Measurements from ENCODE around the gene FAM168B.

Gene FAM168B

DNA sequence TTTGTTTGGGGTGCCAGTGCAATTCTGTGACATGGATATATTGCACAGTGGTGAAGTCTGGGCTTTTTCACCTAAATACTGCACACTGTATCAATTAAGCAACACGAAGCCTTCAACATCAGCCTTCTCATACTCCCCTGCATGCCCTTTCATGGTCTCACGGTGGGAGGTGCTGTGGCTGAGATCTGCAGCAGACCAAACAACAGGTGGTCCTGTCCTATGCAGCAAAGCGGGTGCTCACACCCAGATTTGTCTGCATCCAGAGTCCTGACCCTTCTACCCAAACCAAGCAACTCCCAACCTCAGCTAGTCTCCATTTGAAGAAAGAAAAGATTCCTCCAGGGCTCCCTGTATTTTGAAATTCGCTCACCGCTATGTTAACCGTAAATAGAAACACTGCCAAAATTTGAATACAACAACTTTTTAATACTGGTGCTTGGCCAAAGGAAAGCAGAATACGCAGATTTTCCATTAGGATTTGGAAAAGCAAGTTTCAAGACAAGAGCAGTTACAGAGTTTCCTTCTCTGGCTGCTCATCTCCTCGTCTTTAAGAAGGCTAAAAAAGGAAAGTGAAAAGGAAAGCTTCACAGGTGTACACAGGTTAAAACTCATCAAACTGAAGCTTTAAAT, 34.9 kb downstream of the FAM168B start:
- FAIRE-seq (no peak), DNase-seq (ENCODE audit: extremely low spot score, insufficient read length, low read depth) (no peak)

DNA sequence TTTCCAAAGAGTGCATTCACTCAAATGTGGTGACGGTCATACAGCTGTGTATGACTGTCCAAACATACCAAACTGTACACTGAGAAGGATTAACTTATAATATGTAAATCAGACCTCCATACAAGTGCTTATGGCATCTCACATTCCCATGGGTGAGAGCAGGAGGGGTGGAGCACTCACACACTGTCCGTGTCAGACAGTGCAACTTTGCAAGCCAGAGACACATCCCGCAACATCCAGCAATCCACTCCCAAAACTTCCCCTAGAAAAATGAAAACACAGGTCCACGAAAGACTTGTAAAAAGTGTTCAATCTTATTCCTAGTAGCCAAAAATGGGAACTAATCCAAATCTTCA, 36.4 kb downstream of the FAM168B start:
- FAIRE-seq (no peak), DNase-seq (ENCODE audit: extremely low spot score, insufficient read length, low read depth) (no peak)

DNA sequence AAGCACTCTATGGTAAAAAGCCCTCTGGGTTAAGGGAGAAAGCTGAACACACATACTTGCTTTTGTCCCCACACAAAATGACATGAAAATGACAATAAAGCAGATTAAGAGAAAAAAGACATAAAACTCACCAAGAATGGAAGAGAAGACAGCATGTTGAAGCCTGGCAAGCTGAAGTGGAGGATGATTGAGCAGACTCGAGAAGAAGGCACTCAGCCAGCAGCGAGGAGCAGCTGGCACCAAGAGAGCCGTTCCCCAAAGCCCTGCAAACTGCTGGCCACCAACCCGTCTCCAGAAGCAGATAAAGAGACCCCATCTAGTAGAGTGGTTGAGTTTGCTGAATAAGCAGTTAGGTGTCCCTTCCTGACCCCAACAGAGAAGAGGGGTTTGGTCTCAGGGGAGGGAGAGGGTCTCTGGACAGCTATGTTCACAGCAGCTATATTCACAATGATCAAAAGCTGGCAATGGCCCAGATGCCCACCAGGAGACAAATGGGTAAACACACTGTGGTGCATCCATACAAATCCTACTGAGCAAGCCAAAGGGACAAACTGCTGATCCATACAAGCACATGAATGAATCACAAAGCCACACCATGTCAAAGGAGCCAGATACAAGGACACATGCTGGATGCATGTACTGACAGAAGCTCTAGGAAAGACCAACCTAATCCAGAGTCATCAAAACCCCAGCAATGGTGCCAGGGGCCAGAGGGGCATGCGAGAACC, 36.9 kb downstream of the FAM168B start:
- FAIRE-seq: no peak
- no peak for DNase-seq (ENCODE audit: extremely low spot score, insufficient read length, low read depth)

DNA sequence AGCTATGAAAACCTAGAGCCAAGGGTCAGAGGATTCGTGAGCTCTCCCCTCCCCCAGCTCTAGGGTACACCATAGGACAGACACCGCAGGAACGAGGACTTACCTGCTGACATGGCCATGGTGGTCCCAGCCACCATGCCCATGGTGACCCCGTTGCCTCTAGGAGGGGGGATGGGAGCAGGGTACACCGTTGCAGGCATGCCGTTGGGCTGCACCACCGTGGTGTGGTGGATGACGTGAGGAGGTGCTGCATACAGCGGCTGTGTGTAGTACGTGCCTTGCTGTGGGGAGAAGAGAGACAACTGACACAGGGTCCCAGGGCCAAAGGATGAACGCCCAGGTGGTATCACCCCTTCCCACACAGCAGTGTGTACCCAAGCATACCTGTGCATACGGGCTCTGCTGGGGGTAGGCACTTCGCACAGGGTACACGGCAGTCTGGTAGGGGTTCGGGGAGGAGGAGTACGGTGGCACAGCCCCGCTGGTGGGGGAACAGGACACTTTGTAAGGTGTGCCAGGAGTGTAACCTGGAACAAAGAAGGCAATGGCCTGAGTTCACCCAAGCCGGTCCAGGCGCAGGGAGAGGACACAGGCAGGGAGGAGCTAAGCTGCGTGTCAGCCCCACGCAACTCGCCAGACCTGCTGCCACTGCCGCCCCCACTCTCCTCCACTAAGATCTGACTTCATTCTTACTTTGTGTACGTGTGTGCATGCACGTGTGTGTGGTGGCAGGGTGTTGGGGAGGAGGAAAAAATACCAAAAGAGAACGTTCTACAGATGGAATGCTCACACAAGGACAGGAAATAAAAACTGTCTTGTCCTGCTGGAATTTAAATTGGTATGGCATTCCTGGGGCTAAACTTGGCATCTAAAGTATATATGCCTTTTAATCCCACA, 37.8 kb downstream of the FAM168B start:
- no peak for DNase-seq (ENCODE audit: extremely low spot score, insufficient read length, low read depth)
- no peak for FAIRE-seq

DNA sequence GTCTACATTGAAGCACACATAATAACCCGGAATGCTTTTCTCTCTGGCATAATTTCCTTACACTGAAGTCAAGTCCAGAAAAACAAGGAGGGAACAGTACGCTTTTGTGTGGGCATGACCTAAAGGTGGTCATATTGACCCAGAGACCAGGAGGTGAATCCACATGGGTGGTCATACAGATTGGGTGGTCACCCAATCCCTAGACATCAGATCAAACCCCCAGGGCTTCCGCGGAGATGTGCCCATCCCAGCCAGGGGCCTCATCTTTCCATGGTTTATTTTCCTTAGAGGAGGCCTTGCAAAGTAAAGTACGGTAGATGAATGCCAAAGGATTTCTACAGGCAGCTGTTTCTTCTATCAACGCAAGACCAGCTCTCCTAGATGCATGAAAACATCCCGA, 38.8 kb downstream of the FAM168B start:
- no peak for FAIRE-seq
- DNase-seq (ENCODE audit: extremely low spot score, insufficient read length, low read depth): no peak

DNA sequence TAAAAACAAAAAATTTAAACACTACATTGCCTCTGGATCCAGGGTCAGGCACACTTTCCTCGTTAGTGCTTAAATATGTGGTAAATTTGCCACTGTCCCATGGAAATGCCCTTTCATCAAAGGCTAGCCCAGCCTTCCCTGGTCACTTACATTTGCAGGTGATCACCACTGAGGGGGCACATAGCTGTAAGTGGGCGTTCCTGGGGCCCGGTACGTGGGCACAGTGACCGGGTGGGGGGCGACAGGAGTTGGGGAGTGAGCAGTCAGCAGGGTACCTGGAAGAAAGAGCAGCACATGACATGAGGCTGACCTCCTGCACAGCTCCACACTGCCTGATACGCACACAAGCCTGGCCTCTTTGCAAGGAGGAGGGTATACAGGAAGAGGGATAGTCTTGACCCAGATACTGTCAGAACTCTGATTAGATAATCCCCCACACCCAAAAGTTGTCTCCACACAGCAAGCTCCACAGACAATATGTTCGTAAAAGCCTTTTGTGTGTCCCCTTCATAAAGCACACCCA, 40.5 kb downstream of the FAM168B start:
- no peak for FAIRE-seq
- no peak for DNase-seq (ENCODE audit: extremely low spot score, insufficient read length, low read depth)

DNA sequence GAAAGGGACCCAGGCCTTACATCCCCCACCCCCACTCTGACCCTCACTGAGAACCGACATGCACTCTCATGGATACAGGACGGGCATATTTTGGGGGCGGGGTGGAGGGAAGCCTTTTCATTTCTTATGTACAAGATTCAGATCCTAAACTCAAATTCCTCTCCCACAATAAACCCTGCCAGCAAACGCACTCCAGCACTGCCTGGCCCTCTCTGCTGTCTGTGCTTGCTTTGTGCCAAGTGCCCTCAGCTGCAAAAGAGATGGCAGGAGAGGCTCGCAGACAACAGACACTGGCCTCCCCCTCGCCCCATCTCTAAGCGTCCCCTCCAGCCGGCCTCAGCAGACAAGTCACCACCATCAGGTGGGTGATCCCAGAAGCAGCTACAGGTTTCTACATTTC, 42.4 kb downstream of the FAM168B start:
- DNase-seq (ENCODE audit: extremely low spot score, insufficient read length, low read depth) (no peak), FAIRE-seq (no peak)

DNA sequence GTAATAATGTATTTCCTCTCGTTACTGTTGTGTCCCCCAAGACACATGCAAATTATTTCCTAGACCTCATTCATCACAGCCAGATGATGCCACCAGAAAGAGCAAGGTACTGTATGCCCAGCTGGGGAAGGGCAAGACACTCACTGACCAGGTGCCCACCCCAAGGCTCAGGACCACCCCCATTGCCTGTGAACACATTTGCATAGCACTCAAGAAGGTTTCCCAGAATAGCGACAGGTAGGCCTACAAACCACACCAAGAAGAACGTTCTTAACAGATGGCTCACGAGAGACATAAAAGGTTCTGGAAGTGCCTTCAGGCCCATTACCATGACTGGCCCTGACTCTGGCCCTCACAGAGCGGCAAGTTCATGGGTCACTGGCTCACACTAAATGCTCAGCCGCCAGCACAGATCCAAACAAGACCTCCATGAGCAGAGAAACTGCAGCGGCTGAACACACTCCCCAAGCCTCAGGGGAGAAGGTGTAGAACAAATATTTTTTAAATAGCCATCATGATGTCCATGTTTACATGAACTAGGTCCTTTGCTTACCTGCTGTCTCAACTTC, 44.0 kb downstream of the FAM168B start:
- DNase-seq (ENCODE audit: extremely low spot score, insufficient read length, low read depth) (no peak), FAIRE-seq (no peak)

DNA sequence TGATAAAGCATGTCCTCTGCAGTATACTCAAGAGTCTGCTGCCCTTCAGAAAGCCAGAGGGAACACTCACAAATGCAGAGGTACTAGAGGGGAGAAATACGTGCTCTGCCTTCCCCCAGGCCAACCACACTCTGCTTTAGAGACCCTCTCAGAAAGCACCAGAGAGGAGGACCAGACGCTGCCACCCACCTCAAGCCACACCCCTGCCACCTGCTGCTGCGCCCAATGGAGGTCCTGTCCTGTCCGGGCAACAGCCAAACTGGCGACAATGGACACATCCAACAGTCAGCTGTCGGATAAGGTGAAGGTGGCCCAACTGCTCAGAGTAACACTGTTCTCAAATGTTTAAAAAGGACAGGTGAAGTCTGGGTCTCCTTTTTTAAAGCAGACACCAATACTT, 44.6 kb downstream of the FAM168B start:
- FAIRE-seq (no peak), DNase-seq (ENCODE audit: extremely low spot score, insufficient read length, low read depth) (no peak)

DNA sequence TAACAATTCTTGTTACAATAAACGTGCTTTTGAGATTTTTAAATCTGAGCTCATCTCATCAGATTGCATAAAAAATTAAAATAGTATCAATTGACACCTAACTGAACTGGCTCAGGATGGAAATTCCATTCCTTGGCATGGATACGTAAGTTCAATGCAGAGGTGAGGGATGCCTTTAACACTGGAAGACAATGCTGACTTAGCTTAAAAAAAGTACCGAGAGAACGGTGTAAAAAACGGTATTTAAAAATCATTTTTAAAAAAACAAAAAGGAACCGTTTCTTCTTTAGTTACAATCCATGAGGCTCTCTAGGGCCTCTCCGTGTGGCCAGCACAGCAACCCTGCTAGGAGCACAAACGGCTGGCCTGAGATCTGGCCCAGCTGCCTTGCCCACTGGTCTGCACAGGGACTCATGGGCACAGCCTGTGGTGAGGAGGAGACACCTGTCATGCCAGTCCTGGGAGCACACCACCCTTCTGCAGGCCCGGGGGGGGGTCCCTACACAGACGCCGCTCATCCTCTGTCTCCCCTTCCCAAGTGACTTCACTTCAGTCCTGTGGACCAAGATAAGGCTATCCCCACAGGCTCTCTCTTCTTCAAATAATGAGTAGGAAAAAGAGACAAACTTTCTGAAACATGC, 45.2 kb downstream of the FAM168B start:
- no peak for FAIRE-seq
- no peak for DNase-seq (ENCODE audit: extremely low spot score, insufficient read length, low read depth)

DNA sequence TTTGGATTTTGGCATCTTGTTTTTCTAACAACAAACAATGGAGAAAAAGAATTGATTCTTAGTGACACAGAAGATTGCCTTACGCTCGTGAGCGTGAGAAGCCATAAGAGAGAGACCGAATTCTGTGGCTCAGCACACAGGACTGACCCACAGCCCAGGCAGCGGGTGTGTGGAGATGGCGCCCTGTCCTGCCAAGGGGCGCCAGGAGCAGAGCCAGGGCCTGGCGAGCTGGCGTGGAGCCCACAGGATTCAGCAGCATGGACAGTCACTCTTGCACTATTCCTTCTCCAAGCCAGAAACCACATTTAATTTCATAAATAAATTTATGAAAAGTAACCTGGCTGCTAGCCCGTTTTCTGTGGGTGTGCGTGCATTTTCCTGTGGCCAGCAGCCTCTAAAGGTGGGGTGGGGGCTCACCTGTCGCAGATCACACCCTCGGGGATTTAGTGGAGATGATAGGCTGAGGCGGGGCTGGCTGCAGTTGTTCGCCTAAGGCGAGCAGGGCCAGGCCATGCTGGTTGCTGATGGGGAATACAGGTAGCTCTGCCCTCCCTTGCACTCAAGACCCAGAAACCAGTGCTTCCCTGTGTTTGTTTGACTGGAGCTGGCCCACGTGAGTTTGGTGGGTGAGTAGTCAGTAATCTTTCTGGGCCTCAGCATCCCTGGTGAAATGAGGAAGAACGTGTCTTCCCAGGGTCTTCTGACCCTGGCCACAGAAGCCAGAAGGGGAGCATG, 46.2 kb downstream of the FAM168B start:
- no peak for DNase-seq (ENCODE audit: extremely low spot score, insufficient read length, low read depth)
- FAIRE-seq: no peak

DNA sequence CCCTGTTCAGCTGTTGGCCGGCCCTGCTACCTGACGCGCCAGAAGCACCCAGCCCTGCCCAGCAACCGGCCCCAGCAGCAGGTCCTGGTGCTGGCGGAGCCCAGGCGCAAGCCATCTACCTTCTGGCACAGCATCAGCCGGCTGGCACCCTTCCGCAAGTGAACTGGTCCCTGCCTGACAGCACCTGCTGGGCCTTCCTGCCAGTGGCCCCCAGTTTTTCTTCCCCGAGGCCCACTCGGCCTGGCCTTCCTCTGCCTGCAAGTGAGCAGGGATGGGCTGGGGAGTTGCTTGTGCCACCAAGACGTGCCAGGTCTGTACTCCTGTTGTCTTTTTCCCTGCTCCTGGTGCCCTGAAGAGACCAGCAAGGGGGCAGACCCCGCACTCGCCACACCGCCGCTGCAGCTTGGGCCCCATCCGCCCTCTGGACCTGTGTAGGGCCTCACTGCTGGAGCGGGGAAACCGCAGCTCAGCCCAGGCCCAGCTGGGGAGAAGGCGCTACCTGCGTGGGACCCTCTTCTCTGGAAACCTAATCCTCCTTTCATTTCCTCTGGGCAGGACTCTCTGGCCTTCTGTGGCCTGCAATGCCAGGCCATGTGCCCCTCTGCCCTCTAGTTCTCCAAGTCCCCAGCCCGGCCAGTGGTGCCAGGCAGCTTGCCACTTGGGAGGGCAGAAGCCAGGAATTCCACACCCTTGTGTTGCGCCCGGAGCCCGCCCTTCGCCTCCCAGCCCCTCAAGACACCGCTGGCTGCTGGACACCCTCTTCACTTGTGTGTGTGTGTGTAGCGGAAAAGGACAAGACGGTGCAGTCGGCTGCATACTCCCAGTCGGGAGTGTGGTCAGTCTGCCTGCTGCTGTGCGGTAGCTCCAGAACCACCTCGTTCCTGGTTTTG, 47.0 kb downstream of the FAM168B start:
- DNase-seq (ENCODE audit: extremely low spot score, insufficient read length, low read depth) (no peak), FAIRE-seq (no peak)

DNA sequence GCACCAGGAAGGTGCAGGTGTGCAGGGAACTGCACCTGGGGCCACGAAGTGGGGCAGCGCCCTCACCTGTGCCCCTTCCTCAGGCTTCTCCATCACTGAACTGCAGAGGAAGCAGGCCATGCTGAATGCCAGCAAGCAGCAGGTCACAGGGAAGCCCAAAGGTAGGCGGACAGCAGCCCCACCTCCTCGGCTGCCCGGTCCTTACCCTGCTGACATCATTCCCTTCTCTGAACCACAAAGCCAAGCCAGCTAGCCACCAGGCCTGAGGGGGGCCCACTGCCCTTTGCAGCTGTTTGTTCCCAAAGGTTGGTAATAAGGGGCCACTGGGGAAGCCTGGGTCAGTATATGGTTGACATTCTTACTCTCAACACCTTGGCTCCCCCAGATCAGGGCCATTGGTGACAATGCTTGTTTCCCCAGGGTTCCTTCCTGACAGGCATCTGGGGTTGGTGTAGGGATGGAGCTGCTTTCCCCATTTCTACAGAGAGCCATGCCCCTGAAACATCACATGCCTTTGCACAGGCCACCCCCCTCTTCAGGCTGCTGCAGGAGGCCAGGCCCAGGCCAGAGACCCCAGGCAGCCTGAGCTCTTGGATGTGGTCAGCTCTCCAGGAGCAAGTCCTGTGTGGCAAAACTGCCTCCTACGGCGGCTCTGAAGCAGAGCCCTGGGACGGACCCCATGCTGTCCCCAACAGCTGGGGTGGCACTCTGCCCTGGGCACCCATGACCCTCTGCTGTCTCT, 47.8 kb downstream of the FAM168B start:
- no peak for FAIRE-seq
- DNase-seq (ENCODE audit: extremely low spot score, insufficient read length, low read depth): no peak

DNA sequence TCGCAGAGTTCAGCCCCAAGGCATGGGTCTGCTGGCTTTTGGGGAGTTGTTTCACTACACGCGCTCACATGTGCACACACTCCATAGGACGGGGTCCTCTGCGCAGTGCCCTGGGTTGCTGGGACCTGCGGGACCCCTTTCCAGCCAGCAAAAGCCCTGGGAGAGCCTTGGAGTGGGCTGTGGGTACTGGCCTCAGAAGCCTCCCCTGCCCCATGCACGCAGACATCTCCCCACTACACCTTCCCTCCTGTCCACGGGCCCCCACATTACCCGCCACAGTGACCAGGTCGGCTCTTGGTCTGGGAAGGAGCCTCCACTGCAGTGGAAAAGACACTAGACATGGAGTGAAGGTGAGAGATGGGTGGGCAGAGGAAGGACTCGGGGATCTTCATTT, 48.5 kb downstream of the FAM168B start:
- no peak for FAIRE-seq

DNA sequence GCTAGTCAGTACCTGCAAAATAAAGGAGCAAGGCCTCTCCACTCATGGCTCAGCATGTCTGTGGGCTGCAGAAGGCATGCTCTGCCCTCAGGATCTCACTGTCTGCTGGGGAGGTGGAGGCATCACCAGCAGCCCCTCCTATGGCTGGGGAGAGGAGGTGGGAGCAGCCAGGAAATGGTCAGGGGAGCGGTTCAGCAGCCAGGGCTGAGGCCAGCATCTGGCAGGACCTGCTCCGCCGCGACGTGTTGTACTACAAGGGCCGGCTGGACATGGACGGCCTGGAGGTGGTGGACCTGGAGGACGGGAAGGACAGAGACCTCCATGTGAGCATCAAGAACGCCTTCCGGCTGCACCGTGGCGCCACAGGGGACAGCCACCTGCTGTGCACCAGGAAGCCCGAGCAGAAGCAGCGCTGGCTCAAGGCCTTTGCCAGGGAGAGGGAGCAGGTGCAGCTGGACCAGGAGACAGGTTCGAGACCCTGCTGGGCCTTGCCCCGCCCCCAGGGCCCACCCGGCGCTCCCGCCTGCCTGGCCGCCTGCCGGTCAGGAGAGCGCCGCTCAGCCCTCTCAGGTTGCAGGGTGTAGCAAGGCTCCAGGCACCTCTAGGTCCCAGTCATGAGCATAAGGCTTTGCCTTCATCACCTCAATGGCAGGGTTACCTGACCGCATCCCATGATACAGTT, 49.0 kb downstream of the FAM168B start:
- FAIRE-seq (no peak), DNase-seq (ENCODE audit: extremely low spot score, insufficient read length, low read depth) (no peak)

More for the DNA sequence above, 48.5 kb downstream of the FAM168B start:
- no peak for DNase-seq (ENCODE audit: extremely low spot score, insufficient read length, low read depth)

DNA sequence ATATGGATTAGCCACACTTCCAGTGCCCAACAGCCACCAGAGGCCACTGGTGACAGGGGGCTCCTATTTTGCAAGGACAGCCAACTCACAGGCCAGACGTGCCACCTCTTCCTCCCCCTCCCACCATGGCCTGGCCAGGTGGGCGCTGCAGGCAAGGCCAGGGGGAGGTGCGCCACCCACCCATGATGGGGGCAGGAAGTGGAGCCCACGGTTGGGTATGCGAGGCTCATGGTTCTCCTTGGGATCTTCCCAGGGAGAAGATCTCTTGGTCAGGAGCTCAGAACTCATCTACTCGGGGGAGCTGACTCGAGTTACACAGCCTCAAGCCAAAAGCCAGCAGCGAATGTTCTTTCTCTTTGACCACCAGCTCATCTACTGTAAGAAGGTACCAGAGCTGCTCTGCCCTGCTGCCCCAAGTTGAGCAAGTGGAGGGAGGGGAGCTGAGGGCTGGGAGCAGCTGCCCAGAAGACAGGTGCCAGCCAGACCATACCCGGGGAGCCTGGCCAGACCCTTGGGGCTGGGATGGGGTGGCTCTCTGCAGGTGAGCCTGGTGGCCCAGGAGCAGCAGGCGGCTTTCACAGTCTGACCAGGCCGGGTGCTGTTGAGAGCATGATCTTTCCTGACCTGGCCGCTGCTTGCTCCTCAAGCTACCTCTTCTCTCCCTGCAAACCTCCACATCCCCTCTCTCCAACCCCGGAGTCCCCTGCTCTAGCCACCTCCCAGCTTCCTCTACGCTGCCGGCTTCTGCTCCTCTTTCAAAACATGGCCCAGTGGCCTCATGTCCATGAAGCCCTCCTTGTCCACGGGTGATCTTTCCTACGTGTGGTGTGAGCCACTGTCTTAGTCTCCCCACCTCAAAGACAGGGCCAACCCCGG, 49.8 kb downstream of the FAM168B start:
- no peak for DNase-seq (ENCODE audit: extremely low spot score, insufficient read length, low read depth)
- no peak for FAIRE-seq
